ENCODE measurements around the gene PSRC1.

- TF ChIP-seq CTCF (IDR thresholded peaks at IDR 0.05) = no peak
- TF ChIP-seq POLR2A (IDR thresholded peaks at IDR 0.05) = no peak
- no peak for TF ChIP-seq EP300 (IDR thresholded peaks at IDR 0.05)
These were observed 7.2 kb upstream of the PSRC1 start for GRCh38 chr1:109290137-109290536.
